Type B pancreatic cell (in vitro differentiated cells): ENCODE measurements around the gene ATP6V0E2. TPM values are rescaled to one million over a fixed set of nuclear protein-coding genes. Genes with fewer than 3 reads are reported as not detected.
"Not testable (repeated sequence)": the region's sequence is repeated elsewhere in the genome, so short reads cannot be mapped to it uniquely, and the experiment has no call there.

ENCODE experiments used
- DNase-seq: peaks from one replicate; pipeline ENCODE4 v3.0.0; 2021; ENCODE audit warnings: mixed read lengths; ENCODE audit not compliant: unreplicated experiment; ENCODE audit errors: extremely low spot score
- H3K27ac Mint-ChIP-seq: 2 replicates; pipeline ENCODE4 v1.8.0; 2021; ENCODE audit warnings: mild to moderate bottlenecking, mixed read lengths
- H3K27me3 Mint-ChIP-seq: 2 replicates; pipeline ENCODE4 v1.8.0; 2021; ENCODE audit warnings: mixed read lengths
- H3K36me3 Mint-ChIP-seq: 2 replicates; pipeline ENCODE4 v1.8.0; 2021; ENCODE audit warnings: mixed read lengths
- H3K4me1 Mint-ChIP-seq: one replicate; pipeline ENCODE4 v1.8.0; 2021; ENCODE audit warnings: mixed read lengths; ENCODE audit not compliant: unreplicated experiment
- H3K4me3 Mint-ChIP-seq: 2 replicates; pipeline ENCODE4 v1.8.0; 2021; ENCODE audit warnings: mild to moderate bottlenecking, mixed read lengths
- H3K9me3 Mint-ChIP-seq: 2 replicates; pipeline ENCODE4 v1.8.0; 2021; ENCODE audit warnings: mixed read lengths
- total RNA-seq: library from RNA; stranded (reverse); gene quantifications from 2 replicates; pipeline ENCODE4 v1.2.1, GENCODE V29; 2021; ENCODE audit warnings: low replicate concordance
- TF ChIP-seq, protein P1 (sequence below): fragments of 200-600 bp; sonication (generic); conservative IDR thresholded peaks from 2 replicates; pipeline ENCODE4 v1.5.0; 2021; ENCODE audit warnings: antibody characterized with exemption, mild to moderate bottlenecking

ATP6V0E2 gene
- total RNA-seq, 1 donor from 2014 or later = 36.8 TPM

DNA sequence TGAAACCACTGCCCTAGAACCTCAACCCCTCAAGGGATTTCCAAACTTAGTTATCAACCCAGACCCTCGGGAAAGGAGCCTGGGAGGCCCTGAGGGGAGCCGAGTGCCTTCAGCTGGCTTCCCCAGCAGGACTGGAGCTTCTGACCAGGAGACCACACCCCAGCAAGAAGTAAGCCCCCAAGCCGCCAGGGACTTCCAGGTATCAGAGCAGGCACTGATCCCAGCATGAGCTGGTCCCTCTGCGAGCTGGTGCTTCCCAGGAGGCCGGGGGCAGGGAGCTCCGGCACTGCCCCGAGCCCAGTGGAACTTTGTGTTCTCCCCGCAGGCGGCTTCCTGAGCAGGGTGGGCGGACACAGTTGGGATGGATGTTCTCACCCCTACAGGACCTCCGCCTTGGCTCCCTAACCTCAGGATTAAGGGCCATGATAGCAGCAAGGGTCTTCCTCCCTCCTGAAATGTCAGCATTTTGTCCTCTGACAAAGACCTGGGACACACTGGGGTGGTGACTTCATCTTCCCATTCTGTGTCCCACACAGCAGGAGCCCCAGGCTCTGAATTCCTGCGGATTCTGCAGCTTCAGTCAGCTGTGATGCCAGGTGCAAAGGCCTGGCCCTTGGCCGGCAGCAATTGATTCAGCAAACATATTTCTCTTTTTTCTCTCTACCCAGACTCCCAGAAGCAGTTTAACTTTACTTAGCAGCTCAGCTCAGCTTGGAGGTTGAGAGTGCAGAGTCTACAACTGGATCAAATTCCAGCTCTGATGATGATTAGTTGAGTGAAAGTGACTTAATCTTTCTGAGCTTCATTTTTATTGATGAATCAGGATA, 11.6 kb downstream of the ATP6V0E2 start:
- no peaks in the 10 kb centered on the region for H3K27me3 Mint-ChIP-seq

DNA sequence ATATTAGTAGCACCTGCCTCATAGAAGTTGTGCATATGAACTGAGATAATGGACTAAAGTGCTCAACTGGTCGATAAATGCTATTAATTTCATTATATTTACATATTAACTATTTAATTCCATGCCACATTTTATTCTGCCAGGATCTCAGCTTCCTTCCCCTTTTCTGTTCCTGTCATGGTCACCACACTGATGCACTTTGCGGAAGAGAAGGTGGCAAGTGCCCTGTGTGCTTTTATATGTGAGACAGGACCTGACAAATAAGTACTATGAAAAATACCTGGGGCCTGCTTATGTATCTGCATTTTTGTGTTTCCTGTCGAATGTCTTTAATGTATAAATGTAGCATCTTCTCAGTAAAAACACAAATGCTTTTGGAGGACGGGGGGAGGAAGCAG, 12.2 kb downstream of the ATP6V0E2 start:
- Mint-ChIP-seq H3K27me3 (no peaks in the 10 kb centered on the region), H3K36me3 (no peaks in the 10 kb centered on the region), H3K4me3 (no peak overlapping the region), H3K4me1 (peaks cover 25% of the 10 kb centered on the region), H3K27ac (no peak overlapping the region), H3K9me3 (no peaks in the 10 kb centered on the region)
- TF ChIP-seq, protein P1, sequence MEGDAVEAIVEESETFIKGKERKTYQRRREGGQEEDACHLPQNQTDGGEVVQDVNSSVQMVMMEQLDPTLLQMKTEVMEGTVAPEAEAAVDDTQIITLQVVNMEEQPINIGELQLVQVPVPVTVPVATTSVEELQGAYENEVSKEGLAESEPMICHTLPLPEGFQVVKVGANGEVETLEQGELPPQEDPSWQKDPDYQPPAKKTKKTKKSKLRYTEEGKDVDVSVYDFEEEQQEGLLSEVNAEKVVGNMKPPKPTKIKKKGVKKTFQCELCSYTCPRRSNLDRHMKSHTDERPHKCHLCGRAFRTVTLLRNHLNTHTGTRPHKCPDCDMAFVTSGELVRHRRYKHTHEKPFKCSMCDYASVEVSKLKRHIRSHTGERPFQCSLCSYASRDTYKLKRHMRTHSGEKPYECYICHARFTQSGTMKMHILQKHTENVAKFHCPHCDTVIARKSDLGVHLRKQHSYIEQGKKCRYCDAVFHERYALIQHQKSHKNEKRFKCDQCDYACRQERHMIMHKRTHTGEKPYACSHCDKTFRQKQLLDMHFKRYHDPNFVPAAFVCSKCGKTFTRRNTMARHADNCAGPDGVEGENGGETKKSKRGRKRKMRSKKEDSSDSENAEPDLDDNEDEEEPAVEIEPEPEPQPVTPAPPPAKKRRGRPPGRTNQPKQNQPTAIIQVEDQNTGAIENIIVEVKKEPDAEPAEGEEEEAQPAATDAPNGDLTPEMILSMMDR = no peak
- DNase-seq = no peak

More for the DNA sequence above, 11.6 kb downstream of the ATP6V0E2 start:
- Mint-ChIP-seq H3K27ac (peak overlapping the region; percentile 38), H3K4me3 (no peak overlapping the region), H3K9me3 (no peaks in the 10 kb centered on the region), H3K36me3 (no peaks in the 10 kb centered on the region), H3K4me1 (peaks cover 25% of the 10 kb centered on the region)
- no peak for DNase-seq
- TF ChIP-seq, protein P1 = no peak

DNA sequence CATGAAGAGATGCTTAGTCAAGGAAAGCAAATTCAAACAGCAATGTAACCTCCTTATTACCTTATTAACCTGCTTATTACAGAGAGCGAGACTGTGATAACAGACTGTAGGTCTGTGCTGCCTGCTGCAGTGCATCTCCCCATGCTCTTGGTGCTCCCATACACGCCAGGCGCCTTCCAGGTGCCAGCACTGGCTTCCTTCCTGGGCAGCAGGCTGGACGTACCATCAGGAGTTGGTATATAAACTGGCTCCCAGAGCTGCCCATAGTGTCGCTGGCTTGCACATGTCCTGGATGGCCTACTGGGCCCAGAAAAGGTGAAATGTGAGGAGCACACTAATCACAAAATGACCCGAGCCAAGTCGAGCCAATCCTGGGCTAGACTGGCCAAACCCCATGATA, 13.5 kb downstream of the ATP6V0E2 start:
- Mint-ChIP-seq H3K27me3 (no peaks in the 10 kb centered on the region), H3K4me3 (no peak overlapping the region), H3K36me3 (no peaks in the 10 kb centered on the region), H3K9me3 (no peaks in the 10 kb centered on the region), H3K4me1 (peaks cover 24% of the 10 kb centered on the region), H3K27ac (no peak overlapping the region)
- no peak for DNase-seq
- TF ChIP-seq, protein P1 = no peak

DNA sequence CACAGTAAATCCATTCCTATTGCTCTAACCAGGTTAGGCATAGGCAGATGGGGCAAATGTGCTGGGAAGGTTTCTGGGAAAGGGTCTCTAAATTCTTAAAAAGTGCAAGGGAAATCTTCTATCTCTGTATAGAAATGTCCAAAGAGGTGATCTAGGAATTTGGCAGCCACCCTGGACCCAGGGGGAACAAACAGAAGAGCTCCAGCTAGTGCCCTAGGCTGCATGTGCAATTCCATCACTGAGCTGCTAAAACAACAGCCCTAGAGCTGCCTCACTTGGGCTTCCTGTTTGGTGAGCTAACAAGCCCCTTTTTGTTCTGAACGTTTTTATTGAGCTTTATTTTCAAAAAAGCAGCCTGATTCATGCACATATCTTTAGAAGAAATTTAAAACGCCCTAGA, 16.9 kb downstream of the ATP6V0E2 start:
- H3K27ac Mint-ChIP-seq, H3K9me3 Mint-ChIP-seq, H3K4me1 Mint-ChIP-seq, H3K36me3 Mint-ChIP-seq, DNase-seq, H3K27me3 Mint-ChIP-seq, H3K4me3 Mint-ChIP-seq: not testable (repeated sequence)

DNA sequence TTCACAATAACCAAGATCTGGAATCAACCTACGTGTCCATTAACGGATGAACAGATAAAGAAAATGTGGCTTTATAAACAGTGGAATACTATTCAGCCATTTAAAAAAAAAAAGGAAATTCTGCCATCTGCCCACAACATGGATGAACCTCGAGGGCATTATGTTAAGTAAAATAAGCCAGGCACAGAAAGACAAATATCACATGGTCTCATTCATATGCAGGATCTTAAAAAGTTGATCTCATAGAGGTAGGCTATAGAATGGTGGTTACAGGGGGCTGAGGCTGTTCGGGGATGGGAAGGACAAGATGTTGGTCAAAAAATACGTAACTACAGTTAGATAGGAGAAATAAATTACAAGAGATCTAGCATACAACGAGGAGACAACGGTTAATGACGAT, 21.2 kb downstream of the ATP6V0E2 start:
- not testable (repeated sequence) for H3K4me3 Mint-ChIP-seq, H3K4me1 Mint-ChIP-seq, H3K9me3 Mint-ChIP-seq, H3K27ac Mint-ChIP-seq, H3K27me3 Mint-ChIP-seq, DNase-seq, H3K36me3 Mint-ChIP-seq

DNA sequence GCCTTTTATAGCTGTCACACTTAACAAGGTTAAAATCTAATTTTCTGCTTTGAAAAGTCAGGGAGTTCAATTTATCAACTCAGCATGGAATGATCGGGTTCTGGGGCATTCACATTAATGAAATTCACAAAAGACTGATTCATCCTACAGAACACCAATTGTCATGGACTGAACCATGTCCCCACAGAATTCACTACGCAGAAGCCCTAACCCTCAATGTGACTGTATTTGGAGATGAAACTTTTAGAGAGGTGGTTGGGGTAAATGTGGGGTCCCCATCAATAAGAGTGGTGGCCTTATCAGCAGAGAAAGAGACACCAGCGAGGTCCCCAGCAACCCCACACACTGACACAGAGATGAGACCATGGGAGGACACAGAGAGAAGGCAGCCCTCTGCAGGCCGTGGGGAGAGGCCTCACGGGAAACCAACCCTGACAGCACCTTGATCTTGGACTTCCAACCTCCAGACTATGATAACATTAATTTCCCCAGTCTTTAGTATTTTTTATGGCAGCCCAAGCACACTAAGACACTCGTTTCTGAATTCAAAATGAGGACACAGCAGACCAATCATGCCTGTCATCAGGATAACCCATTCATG, 34.1 kb downstream of the ATP6V0E2 start:
- DNase-seq, H3K4me3 Mint-ChIP-seq, H3K27ac Mint-ChIP-seq, H3K4me1 Mint-ChIP-seq, H3K9me3 Mint-ChIP-seq, H3K36me3 Mint-ChIP-seq, H3K27me3 Mint-ChIP-seq: not testable (repeated sequence)

DNA sequence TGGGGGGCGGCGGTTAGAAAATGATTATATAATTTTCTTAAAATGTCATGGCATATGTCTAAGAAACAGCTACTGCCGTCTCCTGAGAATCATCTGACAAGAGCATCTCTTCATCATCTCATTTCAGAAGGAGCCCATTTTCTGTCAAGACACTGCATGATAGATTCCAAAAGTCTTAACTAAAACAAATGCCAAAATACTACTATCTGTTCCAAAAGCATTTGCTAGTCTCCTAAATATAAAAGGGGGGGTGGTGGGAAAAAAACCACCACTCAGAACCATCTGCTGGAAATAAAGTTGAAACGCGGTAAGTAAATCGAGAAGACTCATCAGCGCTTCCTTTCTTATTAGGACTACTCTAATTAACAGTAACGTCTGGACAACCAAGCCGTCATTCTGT, 36.5 kb downstream of the ATP6V0E2 start:
- H3K36me3 Mint-ChIP-seq, H3K4me1 Mint-ChIP-seq, H3K27ac Mint-ChIP-seq, H3K27me3 Mint-ChIP-seq, DNase-seq, H3K9me3 Mint-ChIP-seq, H3K4me3 Mint-ChIP-seq: not testable (repeated sequence)

DNA sequence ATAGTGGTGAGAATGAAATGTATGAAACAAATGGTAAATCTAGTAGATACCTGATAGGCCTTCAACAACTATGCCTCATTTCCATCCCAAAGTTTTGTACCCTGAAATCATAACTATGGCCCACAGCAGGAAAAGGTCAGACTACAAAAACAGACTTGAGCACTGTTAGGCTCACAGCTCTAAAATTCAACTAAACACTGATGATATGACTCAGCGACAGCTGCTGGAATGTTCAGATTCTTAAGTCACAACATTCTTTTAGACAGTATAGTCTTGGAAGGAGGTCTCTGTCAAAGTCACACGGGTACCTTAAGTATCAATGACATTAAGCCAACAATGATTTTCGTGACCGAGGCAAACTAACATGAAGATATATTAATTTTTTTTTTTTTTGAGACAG, 38.4 kb downstream of the ATP6V0E2 start:
- H3K27ac Mint-ChIP-seq, H3K36me3 Mint-ChIP-seq, H3K27me3 Mint-ChIP-seq, H3K4me3 Mint-ChIP-seq, H3K9me3 Mint-ChIP-seq, H3K4me1 Mint-ChIP-seq, DNase-seq: not testable (repeated sequence)

DNA sequence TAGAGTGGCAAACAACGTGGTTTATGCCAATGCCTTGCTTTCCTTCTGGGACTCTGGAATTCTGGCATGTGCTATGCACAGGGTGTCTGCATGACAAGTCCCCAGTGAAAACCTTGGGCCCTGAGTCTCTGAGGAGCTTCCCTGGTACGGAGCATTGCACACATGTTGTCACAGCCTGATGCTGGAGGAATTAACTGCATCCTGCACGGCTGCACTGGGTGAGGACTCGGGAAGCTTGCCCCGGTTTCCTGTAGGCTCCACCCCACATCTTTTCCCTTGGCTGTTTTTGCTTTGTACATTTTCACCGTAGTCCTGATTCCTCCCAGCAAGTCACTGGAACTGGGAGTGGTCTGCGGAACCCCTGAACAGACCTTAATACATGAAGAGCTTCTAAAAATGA, 52.6 kb downstream of the ATP6V0E2 start:
- not testable (repeated sequence) for H3K4me3 Mint-ChIP-seq, H3K9me3 Mint-ChIP-seq, DNase-seq, H3K36me3 Mint-ChIP-seq, H3K4me1 Mint-ChIP-seq, H3K27me3 Mint-ChIP-seq, H3K27ac Mint-ChIP-seq
